ENCODE data around the gene SLC35A3.

DNA sequence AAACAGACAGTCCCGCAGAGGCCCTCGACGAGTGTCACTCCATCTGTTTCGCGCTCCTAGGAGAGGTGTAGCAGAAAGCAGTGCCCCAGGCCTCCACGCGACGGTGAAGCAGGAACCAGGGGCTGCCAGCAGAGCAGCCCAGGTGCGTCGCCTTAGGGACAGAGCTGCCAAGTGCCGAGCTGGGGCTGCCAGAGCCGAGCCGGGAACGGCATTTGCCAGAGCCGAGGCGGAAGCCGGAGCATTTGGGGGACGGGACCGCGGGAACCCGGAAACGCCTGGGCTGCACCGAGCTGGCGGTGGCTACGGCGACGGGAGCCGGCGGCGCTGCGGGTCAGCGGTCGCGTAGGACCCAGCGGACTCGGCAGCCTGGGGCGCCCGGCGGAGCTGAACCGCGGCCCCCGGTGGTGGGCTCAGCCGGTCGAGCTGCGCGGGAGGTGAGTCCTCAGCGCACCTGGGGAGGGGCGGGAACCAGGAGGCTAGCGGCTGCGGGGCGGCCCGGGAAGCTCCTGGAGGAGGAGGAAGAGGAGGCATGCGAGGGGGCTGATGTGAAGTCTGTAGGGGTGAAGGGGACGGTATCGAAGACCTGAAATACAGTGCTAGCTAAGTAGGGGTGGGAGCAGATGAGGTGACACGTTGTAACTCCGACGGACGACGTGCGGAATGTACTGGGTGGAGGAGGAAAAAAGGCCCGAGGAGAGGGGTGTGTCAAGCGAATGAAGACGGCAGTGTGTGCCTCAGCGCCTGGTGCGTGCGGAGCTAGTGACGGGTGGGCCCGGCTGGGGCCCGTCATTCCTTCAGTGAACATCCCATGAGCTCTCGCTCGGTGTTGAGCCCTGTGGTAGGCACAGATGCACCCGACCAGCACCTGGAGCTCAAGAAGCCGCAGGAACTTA lies at the start of gene SLC35A3:
- TF ChIP-seq ZNF274 (IDR thresholded peaks at IDR 0.05; ENCODE audit: low read depth, low read length) (no peak), YY1 (IDR thresholded peaks at IDR 0.05; ENCODE audit: insufficient read depth, insufficient read length) (no peak), SUZ12 (IDR thresholded peaks at IDR 0.05; ENCODE audit: extremely low read depth, insufficient read depth, insufficient read length) (no peak)

All from NT2/D1 (cell line).